ENCODE results near the gene RIGI. TPM values are rescaled to one million over a fixed set of nuclear protein-coding genes. Genes with fewer than 3 reads are reported as not detected.

The RIGI gene
- total and polyA plus RNA-seq, 9 of the 15 experiments (the other 6 are each of a cell fraction or from before 2014, with no cell fraction given), result 0.27 to 1.1 (median 0.54) TPM

DNA sequence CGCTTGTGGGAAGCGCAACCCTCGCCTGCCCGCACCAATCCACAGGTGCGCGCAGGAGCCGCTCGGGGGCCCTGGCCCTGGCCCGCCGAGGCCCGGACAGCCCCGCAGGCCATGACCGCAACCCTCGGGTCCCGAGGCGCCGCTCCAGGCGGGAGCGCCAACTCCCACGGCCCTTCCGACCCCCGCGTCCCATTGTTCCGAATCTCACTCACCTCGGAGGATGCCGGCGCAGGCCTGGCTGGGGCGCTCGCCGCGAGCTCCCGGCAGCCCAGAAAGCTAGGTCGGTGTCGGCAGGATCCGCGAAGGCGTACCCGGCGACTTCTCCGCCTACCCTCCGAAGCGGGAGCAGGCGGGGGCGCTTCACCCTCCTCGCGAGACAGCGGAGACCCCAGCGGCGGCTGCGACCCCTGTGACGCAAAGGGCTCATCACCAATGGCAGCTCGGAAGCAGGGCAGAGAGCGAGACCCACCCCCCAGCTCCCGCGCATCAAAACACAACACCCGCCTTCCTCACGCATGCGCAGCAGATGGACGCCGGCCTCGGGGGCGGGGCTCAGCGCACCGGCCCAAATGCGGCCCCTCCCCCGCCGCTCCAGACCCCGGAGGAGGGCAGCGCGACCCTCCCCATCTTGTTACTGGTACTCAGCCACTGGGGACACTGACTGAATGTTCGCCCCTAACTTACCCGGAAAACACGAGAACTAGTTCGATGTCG, 24.7 kb upstream of the RIGI start (continued):
- TF ChIP-seq, protein P1, sequence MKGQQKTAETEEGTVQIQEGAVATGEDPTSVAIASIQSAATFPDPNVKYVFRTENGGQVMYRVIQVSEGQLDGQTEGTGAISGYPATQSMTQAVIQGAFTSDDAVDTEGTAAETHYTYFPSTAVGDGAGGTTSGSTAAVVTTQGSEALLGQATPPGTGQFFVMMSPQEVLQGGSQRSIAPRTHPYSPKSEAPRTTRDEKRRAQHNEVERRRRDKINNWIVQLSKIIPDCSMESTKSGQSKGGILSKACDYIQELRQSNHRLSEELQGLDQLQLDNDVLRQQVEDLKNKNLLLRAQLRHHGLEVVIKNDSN (CRISPR knock-in tag; IDR thresholded peaks at IDR 0.05), result no peak
- TF ChIP-seq ZBTB8A (IDR thresholded peaks at IDR 0.05; ENCODE audit: partially characterized antibody) (no peak), AFF4 (CRISPR knock-in tag; IDR thresholded peaks at IDR 0.05) (no peak), ARID4B (CRISPR knock-in tag; IDR thresholded peaks at IDR 0.05) (no peak; the same call in 1 of the 2 replicates), ZNF239 (CRISPR knock-in tag; IDR thresholded peaks at IDR 0.05) (no peak), TCFL5 (CRISPR knock-in tag; conservative IDR thresholded peaks at IDR 0.05) (no peak), ZNF764 (CRISPR knock-in tag; IDR thresholded peaks at IDR 0.05; ENCODE audit: low read depth) (no peak), MBD2 (IDR thresholded peaks at IDR 0.05; ENCODE audit: borderline replicate concordance, low read depth) (no peak), CUX1 (CRISPR knock-in tag; IDR thresholded peaks at IDR 0.05) (no peak), POLR2AphosphoS5 (IDR thresholded peaks at IDR 0.05; ENCODE audit: control insufficient read depth, insufficient read depth, low read depth, low read length) (no peak)
